ENCODE results near the gene KDM5B.
"Not testable (repeated sequence)": the region's sequence is repeated elsewhere in the genome, so short reads cannot be mapped to it uniquely, and the experiment has no call there.

KDM5B gene

DNA sequence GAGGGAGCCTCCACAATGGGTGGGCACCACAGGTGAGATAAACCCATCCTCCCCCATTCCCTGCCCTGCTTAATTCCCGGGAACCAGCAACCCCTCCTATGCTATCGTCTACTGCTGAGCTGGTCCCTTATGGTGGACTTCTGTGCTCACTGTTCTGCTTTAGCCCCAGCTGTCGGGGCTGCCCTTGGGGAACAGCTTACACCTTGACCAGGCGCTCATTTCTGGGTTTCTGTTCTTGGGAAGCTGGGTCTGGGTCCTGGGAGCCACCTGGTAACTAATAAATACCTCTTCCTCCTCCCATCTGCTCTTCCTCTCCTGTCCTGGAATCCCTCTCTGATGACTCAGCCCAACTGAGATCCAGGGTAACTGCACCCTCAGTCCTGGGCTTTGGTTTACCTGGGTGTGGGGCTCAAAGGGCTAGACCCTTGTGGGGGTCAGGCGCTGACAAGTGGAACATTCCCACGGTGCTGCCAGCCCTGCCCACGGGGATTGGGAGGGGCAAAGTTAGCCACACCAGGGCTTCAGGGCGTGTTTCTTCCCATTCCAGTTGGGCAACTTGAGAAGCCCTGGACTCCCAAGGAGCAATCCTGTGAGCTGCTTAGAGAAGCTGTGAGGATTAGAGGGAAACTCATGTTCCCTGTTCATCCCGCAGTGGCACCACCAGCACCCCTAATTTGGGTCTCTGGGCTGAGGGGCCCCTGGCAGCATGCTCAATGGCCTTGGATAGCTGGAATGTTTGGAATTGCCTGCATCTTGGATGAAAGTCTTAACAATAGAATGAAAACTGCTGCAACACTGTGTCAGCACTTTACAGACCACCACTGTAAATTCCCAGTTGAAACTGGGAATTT lies 4.2 kb upstream of the KDM5B start:
- DNase-seq (ENCODE audit: low read depth): no peak

DNA sequence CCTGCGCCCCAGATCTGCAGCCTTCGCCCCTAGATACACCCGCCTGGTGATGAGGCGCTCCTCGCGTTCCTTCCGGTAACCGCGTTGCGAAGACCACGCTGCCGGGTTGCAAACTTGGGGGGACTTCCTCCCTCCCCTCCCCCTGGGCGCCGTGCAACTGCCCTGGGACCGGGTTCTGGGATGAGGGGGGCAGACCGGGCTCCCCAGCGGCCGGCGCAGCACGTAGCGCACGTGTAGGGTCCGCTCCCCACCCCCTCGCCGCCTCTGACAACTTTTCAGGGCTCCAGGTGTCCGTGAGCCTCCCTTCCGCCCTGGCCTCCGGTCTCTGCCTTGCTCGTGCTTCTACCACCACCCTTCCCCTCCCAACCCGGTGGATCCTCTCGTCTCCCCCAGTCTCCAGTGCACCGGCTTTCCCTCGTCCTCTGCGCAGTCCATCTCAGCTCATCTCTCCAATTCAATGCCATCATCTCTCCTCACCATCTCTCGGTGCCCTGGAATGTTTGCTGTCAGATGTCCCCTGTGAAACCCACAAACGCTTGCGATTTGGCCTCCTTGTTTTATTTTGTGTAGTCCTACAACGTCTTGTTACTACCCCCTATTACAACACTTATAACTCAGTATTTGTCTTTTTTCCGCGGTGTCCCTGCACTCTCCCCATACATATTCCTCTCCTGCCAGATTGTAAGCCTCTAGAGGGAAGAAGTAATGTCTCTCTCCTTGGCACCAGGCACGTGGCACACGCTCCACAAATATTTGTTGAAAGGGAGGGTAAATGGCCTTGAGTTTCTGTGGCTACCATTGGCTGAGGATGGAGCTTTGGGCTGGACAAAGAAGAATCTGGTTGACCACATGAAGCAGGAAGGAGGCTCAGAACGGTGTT lies 3.3 kb upstream of the KDM5B start:
- no peak for DNase-seq (ENCODE audit: low read depth)

DNA sequence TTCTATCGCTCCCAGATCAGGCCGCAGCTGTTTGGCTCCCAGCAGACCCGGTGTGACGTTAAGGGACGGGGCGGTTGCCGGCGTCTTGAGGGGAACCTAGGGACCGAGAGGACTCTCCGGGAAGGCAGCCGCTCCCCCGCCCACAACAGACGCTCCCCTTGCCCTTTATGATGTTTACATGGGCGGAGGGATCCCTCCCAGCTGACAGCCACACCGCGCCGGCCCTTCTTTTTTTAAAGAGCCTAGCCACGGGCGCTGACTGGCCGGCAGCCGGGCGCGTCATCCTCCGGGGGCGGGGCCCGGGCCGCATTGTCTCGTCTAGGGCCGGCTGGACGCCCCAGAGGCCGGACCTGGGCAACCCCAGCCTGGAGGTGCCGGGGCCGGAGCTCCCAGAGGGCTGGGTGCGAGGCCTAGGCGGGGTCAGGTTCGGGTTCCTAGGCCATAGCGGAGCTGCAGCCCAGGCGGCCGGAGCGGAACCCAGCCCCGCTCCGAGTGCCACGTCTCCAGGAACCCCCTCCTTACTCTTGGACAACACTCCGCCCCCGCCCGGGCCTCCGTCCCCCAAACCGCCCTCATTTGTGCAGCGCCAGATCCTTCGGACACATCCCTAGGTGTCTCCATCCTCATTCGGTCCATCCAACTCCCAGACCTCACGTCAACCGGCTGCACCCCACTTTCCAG lies 2.5 kb upstream of the KDM5B start, which contains the start of gene PCAT6:
TSS of gene PCAT6 (plus strand) at position 340 of the 681 bp plus-strand sequence.
- peak; percentile 79 for DNase-seq (ENCODE audit: low read depth)

DNA sequence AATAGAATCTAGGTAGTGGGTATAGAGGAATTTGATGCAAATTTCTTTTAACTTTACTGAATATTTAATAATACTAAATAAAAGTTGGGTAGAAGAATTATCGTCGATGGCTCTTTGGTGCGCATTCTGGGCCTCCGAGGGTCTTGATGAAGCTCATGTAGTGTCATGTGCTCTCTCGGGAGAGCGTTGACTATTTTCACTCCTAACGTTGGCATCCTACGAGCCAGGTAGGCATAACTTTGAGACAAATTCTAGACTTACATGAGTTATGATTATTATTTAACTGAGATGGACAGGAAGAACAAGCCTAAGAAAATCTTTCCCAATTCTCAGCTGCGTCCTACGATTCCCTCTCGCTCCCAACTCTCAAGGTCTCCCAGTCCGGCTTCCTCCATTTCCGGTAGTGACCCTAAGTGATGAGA lies 2.0 kb upstream of the KDM5B start:
- no peak for DNase-seq (ENCODE audit: low read depth)

DNA sequence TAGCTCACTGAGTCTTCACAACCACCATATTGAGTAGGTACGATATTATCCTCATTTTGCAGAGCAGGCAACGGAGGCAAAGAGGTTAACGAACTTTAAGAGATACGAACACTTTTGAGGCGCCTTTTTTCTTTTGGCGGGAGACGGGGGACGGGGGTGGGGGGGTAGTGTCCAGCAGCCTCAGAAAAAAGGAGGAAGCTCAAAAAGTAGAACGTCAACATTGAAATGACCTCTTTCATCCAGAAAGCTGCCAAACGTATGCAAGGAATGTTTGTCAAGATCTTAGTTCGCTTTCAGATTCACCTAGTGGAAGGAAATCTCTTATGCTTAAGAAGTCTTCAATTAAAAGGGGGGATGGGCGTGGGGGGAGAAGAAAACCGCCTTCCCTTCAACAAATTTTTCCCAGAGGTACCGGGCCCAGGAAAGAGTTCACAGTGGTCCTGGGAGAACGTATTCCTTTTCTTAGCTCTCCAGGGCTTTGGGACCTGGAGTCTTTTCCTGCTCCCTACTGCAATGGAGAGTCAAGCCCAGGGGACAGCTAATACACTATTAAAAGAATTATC lies 1.5 kb upstream of the KDM5B start:
- no peak for DNase-seq (ENCODE audit: low read depth)

DNA sequence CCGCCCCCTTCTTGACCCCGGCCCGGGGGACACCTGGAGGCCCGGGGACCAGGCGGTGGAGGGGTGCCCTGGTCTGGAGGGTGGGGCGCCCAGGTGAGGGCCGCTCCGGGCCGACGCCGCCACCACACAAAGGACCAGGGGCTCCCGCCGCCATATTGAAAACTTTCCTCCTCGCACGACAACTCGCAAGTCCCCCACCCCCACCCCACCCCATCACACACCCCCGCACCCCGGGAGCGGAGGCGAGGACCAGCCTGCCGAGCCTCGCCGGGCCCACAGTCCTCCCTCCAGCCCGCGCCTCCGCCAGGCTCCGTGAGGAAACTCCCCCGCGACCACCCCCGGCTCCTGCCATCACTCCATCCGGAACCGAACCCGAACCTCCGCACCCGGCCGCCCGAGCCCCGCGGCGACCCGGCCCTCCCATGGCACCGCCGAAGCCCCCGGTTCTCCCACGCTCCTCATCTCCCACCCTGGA lies 733 bp downstream of the KDM5B start:
- DNase-seq (ENCODE audit: low read depth): peak; percentile 6

DNA sequence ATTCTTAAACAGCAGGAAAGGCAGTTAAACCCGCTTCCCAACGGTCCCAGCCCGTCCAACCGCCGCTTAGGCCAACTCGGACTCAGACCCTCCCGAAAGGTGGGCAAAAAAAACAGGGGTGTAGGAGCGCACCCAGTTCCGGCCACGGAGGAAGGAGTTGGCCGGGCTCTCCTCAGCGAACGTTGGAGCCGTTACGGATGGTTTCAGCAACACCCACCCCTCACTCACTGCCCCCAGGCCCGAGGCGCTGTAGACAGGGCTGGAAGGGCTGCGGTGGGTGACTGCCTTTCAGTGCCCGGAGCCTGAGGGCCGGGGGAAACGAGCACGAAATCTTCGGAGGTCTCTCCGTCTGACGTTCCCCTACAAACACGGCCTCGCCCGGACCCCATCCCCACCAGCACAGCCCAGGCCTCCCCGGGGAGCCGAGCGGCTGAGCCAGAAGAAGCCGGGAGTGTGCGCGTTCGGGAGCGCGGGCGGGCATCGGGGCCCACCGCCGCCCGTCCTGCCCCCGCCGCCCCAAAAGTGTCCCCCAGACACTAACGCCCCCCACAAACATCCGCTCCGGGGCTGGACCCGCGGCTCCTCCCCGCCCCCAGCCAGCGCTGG lies 1.3 kb downstream of the KDM5B start:
- peak; percentile 4 for DNase-seq (ENCODE audit: low read depth)

DNA sequence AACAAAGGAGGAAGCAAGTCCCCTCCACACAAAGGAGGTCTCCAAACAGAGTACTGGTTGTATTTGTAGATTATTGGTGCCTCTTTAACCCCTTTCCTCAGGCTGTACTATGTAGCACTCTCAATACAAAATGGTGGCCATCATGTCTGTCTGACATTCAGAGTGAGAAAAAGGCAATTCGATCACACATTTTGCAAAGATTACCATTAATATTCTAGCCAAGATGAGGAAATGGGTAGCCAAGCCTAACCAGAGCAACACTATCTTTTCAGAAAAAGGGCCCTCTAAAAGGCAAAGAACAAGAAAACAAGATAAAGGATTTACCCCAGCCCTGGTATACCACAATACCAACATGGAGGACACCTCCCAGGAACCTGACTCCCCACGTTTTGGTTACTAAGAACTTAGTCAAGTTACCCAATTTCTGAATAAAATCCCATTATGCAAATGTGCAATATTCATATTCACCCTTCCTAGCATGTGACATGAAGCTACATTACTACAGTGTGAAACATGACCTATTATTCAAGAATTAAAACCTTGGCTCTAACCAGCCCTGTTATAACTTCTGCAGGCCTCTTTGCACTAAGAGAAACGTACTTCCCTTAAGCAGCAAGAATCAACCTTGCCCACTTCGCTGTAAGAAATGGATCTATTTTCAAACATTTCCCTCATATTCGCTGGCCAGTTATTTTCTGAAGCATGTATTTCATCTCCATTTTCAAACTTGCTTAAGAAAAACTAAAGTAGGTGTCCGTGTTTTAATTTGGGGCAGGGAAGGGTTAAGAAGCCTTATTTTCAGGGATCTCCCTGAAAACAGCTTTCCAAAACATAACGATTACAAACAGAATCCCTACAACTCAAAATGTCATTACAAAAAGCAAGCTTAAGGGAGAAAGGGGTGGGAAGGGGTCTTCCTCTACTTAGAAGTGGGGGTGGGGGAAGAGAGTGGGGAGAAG lies 2.1 kb downstream of the KDM5B start:
- no peak for DNase-seq (ENCODE audit: low read depth)

DNA sequence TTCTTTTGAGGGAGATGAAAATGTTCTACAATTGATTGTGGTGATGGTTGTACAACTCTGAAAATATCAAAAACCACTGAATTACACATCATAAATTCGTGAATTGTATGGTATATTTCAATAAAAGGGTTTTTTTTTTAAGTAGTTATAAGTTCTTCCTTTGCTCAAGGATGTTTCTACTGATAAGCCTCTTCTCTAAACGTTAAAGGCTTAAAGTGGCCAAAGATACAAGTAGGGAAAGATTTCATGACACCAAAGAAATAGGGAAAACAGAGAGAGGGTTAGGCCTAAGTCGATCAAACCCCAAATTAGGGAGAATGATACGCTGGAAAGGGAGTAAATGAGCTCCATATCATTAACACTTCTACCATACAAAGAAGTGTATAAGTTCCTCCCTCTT lies 4.1 kb downstream of the KDM5B start:
- DNase-seq (ENCODE audit: low read depth): no peak

DNA sequence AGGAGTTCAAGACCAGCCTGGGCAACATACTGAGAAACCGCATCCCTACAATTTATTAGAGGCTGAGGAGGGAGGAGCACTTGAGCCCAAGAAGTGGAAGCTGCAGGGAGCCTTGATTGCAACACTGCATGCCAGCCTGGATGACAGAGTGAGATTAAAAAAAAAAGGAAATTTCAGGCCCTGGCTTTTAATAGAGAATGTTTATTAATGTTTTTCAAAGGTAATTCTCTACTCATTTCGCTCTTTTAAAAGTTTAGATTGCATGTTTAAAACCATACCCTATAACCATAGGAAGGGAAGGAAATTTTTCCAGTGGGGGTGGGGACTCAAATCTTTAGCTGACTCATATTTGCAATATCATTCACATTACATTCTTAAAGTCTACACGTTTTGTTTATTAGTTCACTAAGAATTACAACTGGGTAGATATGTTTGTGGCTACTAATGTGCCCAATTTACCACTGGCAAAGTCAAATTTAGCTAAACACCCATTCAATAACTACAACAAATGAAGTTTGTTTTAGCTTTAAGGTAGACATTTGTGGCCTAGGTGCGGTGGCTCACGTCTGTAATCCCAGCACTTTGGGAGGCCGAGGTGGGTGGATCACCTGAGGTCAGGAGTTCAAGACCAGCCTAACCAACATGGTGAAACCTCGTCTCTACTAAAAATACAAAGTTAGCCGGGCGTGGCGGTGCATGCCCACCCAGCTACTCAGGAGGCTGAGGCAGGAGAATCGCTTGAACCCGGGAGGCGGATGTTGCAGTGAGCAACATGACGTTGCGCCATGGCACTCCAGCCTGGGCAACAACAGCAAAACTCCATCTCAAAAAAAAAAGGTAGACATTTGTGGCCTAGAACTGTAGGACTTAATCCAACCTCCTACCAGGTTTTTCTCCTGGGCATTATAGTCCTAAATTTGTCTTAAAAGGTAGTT lies 5.0 kb downstream of the KDM5B start:
- no peak for DNase-seq (ENCODE audit: low read depth)

DNA sequence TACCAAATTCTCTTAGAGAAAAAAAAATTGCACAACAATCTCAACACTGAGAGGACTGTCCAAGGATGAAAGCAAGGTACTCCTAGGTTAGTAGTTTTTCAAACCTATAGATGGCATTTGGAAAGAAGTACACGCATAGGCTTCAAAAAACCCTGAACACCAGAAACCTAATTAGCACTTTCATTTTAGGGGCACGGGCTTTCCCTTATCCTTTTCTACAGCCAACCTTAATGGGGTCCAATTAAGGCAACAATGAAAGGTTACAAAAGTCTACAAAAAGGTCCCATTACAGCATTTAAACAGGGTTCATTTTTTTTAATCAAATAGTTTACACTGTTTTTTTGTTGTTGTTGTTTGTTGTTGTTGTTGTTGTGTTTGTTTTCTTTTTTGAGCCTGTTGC lies 6.2 kb downstream of the KDM5B start:
- no peak for DNase-seq (ENCODE audit: low read depth)

DNA sequence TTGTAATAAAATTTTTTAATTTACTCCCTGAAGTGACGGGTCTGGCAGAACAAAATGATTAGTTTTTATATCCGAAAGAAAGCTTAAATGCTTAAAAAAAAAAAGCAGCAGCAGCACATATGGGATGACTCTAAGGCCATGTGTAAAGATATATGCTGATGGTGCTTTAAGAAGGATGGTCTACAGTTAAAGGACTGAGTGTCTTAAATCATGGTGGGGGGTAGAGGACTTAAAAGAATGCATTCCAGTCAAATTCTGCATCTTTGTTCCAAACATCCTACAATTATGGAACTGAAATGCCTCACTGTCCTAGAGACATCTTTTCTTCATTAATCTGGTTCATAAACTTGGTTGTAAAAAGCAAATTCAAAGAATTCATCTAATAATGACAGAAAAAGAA lies 7.0 kb downstream of the KDM5B start:
- no peak for DNase-seq (ENCODE audit: low read depth)

DNA sequence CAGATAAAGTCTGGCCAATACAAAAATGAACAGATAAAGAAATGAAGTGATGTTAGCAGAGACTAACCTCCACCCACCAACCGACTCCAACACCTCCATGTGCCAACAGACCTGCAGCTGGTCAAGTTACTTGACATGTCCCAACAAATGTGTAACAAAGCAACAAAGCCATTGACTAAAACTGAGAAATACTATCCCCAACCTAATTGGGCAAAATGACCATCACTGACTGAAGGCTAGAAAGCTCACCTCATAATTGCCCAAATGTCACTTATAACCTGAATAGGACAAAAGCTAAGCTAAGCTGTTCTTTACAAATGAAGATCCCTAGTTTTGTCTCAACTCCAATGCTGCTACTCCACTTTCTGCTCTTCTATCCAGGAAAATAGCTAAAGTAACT lies 7.5 kb downstream of the KDM5B start:
- DNase-seq (ENCODE audit: low read depth): no peak

DNA sequence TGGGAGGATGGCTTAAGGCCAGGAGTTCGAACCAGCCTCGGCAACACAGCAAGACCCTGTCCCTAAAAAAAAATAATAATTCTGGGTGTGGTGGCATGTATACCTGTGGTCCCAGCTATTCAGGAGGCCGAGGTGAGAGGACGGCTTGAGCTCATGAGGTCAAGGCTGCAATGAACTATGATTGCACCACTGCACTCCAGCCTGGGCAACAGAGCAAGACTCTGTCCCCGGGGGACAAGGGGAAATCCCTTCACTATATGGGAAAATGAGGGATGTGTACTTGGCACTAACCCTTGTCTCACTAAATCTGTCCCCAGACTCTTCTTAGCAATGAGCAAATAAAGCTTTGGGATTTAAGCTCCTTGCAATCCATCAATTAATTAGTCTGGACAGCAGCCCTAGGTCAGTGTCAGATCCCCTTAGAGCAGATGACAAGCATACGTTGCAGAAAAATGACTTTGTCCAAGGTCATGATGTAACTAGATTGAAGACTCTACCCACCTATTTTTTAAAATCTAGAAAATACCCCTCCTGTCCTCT lies 9.4 kb downstream of the KDM5B start:
- no peak for DNase-seq (ENCODE audit: low read depth)

DNA sequence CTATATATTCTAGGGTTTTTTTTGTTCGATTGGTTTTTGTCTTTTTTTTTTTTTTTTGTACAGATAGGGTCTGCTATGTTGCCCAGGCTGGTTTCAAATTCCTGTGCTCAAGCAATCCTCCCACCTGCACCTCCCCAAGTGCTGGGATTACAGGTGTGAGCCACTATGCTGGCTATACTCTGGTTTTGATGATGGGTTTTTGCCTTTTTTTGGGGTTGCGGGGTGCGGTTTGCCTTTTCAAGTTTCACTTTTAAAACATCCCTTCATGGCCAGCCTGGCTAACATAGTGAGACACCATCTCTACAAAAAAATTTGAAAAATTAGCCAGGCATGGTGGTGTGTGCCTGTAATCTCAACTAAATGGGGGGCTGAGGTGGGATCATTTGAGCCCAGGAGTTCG lies 10.0 kb downstream of the KDM5B start:
- DNase-seq (ENCODE audit: low read depth): no peak

DNA sequence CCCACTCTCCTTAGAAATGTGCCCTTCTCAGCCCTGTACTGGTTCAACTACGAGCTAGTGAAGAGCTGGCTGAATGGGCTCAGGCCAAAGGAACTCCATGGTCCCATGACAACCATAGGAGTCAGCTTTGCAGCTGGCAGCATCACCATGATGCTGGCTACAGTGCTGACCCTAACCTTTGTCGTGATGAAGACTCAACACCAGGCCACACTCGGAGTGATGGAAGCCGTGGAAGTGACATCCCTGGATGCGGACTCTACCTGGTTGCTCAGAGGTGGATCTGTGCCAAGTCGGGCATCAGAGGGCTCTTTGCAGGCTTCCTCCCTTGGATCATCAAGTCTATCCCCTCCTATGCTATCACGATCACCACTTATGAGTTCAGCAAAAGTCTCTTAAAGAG lies 11.6 kb downstream of the KDM5B start:
- DNase-seq (ENCODE audit: low read depth): no peak

DNA sequence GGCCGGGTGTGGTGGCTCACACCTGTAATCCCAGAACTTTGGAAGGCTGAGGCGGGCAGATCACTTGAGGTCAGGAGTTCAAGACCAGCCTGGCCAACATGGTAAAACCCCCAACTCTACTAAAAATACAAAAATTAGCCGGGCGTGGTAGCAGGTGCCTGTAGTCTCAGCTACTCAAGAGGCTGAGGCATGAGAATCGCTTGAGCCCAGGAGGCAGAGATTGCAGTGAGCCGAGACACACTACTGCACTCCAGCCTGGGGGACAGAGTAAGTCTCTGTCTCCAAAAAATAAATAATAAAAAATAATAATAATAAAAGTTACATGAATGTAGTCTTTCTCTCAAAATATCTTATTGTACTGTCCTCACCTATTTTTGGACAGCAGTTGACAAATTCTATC lies 13.3 kb downstream of the KDM5B start:
- not testable (repeated sequence) for DNase-seq (ENCODE audit: low read depth)

DNA sequence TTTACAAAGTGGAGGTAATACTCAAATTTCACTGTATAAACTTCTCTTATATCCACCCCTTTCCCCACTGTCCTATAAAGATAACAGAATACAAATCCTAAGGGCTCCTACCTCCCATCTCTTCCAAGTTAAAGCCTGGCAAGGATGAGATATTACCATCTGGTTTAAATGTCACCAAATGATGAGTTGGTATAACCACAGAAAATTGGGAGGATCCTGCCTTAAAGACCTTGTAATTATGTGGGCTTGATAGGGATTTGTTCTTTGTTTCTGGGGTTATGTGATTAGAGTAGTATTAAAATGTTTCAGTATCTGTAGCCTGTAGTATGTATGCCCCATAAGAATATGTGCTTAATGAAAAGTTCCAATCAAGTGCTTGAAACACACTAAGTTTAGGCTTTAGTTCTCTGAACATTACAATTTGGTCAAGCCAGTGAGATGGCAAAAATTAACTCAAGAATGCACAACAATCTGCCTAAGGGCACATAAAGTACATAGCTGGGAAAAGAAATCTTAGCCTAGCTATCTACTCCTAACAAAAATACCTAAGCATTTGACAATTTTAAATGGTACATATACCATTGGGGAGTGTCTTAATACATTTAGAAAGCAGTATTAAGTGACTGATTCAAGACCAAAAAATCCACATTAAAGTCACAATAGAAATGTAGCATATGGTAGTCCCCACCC lies 14.0 kb downstream of the KDM5B start:
- DNase-seq (ENCODE audit: low read depth): no peak
